ENCODE results near the gene TBL2.
"Not testable (repeated sequence)": the region's sequence is repeated elsewhere in the genome, so short reads cannot be mapped to it uniquely, and the experiment has no call there.

Gene TBL2

DNA sequence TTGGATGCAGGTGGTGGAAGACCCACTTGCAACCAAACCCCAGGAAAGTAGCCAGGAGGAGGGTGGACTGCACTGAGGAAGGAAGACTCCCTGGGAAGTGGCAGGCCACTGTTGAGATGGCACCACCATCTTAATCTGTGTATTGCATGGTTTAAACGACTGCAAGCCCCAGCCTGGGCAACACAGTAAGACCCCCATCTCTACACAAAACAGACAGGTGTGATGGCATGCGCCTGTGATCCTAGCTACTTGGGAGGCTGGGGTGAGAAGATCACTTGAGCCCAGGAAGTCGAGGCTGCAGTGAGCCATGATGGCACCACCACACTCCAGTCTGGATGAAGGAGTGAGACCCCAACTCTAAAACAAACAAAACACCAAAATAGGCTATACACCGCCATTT, 11.2 kb downstream of the TBL2 start:
- Histone ChIP-seq H3K36me3 (ENCODE audit: insufficient read depth, low read length) (peaks cover 32% of the 10 kb centered on the region), H3K27me3 (ENCODE audit: insufficient read depth, low read length) (peaks cover 3% of the 10 kb centered on the region; the same call in 1 of the 2 replicates), H3K4me1 (ENCODE audit: insufficient read depth, low read length) (no peaks in the 10 kb centered on the region), H3K27ac (ENCODE audit: low read depth, low read length) (no peak overlapping the region), H3K9me3 (ENCODE audit: insufficient read depth, low read depth, low read length) (no peaks in the 10 kb centered on the region), H3K9ac (ENCODE audit: low read depth, low read length) (no peak overlapping the region), H3K4me3 (ENCODE audit: low read length) (no peak overlapping the region)
- WGBS, result 86% methylated on average over 3 of the region's 4 CpGs

- not testable (repeated sequence) for H3K27me3 ChIP-seq (ENCODE audit: insufficient read depth, low read length); H3K4me1 ChIP-seq (ENCODE audit: insufficient read depth, low read length); H3K9ac ChIP-seq (ENCODE audit: low read depth, low read length); H3K4me3 ChIP-seq (ENCODE audit: low read length); H3K27ac ChIP-seq (ENCODE audit: low read depth, low read length); H3K9me3 ChIP-seq (ENCODE audit: insufficient read depth, low read depth, low read length)
- H3K36me3 ChIP-seq (ENCODE audit: insufficient read depth, low read length), result peaks cover 25% of the 10 kb centered on the region
Observed at GRCh38 chr7:73566431-73566830, 11.9 kb downstream of the TBL2 start.

DNA sequence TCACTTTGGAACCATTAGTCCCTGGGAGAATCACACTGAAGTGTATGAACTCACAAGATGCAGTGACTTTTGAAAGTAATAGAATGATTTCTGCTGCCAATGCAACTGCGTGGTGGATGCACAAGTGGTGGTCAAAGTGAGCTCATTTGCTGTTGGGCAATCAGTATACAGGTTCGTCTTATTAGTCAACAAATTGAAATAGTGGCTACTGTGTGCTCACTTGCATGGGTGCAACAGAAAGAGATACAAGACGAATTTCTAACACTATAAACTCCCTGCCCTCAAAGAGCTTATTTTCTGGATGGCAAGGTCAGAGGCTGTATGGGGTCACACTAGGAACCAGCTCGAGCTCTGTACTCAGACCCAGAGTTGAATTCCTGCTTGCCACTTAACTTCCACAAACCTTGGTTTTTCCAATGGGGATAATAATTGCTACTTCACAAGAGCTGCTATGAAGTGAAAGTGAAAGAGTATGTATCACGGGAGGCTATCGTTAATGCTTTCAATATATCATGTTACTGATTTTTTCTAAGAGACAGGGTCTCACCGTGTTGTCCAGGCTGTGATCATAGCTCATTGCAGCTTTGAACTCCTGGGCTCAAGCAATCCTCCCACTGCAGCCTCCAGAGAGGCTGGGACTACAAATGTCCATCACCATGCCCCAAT, 12.6 kb downstream of the TBL2 start:
- WGBS, result 80% methylated on average over 7 of the region's 7 CpGs
- Histone ChIP-seq H3K27me3 (ENCODE audit: insufficient read depth, low read length) (peaks cover 3% of the 10 kb centered on the region; the same call in 1 of the 2 replicates), H3K9ac (ENCODE audit: low read depth, low read length) (no peak overlapping the region), H3K27ac (ENCODE audit: low read depth, low read length) (no peak overlapping the region), H3K4me1 (ENCODE audit: insufficient read depth, low read length) (no peaks in the 10 kb centered on the region), H3K36me3 (ENCODE audit: insufficient read depth, low read length) (peaks cover 19% of the 10 kb centered on the region), H3K4me3 (ENCODE audit: low read length) (no peak overlapping the region), H3K9me3 (ENCODE audit: insufficient read depth, low read depth, low read length) (no peaks in the 10 kb centered on the region)

GRCh38 chr7:73560109-73560835, 18.1 kb downstream of the TBL2 start:
- no peaks in the 10 kb centered on the region for H3K4me1 ChIP-seq (ENCODE audit: insufficient read depth, low read length)
- no peak overlapping the region for H3K9ac ChIP-seq (ENCODE audit: low read depth, low read length)
- peaks cover 8% of the 10 kb centered on the region for H3K27me3 ChIP-seq (ENCODE audit: insufficient read depth, low read length)
- no peak overlapping the region for H3K4me3 ChIP-seq (ENCODE audit: low read length)
- 79% methylated on average over 11 of the region's 11 CpGs for WGBS
- H3K36me3 ChIP-seq (ENCODE audit: insufficient read depth, low read length), result no peaks in the 10 kb centered on the region
- H3K9me3 ChIP-seq (ENCODE audit: insufficient read depth, low read depth, low read length), result no peaks in the 10 kb centered on the region
- H3K27ac ChIP-seq (ENCODE audit: low read depth, low read length), result no peak overlapping the region

DNA sequence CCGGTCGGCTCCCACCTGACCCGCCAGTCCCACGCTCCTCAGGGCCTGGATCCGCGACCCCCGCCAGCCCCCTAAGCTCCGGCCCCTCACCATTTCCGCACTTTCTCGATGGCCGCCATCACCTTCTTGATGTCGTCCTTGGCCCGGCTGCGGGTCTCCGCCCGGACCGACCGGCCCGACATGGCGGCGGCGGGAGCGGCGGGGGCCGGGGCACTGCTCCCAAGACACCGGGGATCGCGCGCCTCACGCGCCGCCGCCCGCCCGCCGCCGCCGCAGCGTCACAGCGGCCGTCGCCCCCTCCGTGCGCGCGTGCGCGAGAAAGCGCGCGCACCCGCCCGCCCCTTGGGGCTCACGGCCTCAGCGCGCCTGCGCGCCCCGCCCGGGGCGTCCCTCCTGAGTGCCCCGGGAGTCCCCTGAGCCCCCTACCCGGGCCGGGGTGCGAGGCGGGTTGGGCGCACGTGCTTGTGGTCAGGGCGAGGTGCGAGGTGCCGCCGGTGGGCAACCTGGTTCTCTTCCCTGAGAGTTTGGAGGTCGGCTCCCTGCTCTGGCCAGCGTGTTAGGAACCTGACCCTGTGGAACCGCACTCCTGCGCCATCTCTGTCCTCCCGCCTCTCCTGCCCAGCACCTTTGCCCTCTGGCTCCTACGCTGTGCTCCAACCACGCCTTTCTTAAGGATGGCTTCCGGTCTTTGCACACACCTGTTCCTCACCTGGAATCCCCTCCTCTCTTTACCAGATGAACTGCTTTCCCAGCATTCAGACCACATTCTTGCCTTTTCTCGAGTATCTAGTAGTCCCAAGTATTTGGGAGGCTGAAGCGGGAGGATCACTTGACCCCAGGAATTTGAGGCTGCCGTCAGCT, 20.8 kb downstream of the TBL2 start, which contains the start of gene BCL7B:
TSS of gene BCL7B (minus strand) at position 294 of the 861 bp plus-strand sequence. CDS start at position 182, 112 bp downstream.
- Histone ChIP-seq H3K27me3 (ENCODE audit: insufficient read depth, low read length) (peaks cover 8% of the 10 kb centered on the region), H3K27ac (ENCODE audit: low read depth, low read length) (peak within 1 kb of the TSS; percentile 100), H3K9me3 (ENCODE audit: insufficient read depth, low read depth, low read length) (no peaks in the 10 kb centered on the region), H3K4me1 (ENCODE audit: insufficient read depth, low read length) (no peaks in the 10 kb centered on the region), H3K4me3 (ENCODE audit: low read length) (peak within 1 kb of the TSS; percentile 75), H3K9ac (ENCODE audit: low read depth, low read length) (peak within 1 kb of the TSS; percentile 99), H3K36me3 (ENCODE audit: insufficient read depth, low read length) (peaks cover 9% of the 10 kb centered on the region)
- 5% methylated on average over 83 of the region's 83 CpGs for WGBS

DNA sequence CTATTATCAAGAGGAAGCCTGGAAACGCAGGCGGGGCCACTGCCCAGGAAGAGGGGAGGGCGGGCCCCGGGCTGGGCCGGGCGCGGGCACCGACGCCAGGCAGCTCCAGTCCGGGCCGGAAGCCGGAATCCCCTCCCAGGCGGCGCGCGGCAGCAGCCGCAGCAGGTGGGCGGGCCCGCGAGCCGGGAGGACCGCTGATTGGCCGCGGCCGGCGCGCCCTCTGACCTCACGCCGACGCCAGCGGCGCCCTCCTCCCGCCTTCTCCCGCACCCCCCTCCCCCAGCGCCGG, 21.3 kb downstream of the TBL2 start:
- H3K36me3 ChIP-seq (ENCODE audit: insufficient read depth, low read length), result peaks cover 15% of the 10 kb centered on the region
- WGBS, result under 1% methylated on average over 36 of the region's 36 CpGs
- H3K9me3 ChIP-seq (ENCODE audit: insufficient read depth, low read depth, low read length), result no peaks in the 10 kb centered on the region
- peak overlapping the region; percentile 99 for H3K9ac ChIP-seq (ENCODE audit: low read depth, low read length)
- peak overlapping the region; percentile 100 for H3K27ac ChIP-seq (ENCODE audit: low read depth, low read length)
- peak overlapping the region; percentile 75 for H3K4me3 ChIP-seq (ENCODE audit: low read length)
- H3K4me1 ChIP-seq (ENCODE audit: insufficient read depth, low read length), result no peaks in the 10 kb centered on the region
- H3K27me3 ChIP-seq (ENCODE audit: insufficient read depth, low read length), result peaks cover 8% of the 10 kb centered on the region

- Histone ChIP-seq H3K27me3 (ENCODE audit: insufficient read depth, low read length) (peaks cover 8% of the 10 kb centered on the region), H3K9ac (ENCODE audit: low read depth, low read length) (peak overlapping the region; percentile 64), H3K27ac (ENCODE audit: low read depth, low read length) (peak overlapping the region; percentile 100; the same call in 1 of the 2 replicates), H3K4me3 (ENCODE audit: low read length) (peak overlapping the region; percentile 75), H3K4me1 (ENCODE audit: insufficient read depth, low read length) (no peaks in the 10 kb centered on the region), H3K9me3 (ENCODE audit: insufficient read depth, low read depth, low read length) (no peaks in the 10 kb centered on the region), H3K36me3 (ENCODE audit: insufficient read depth, low read length) (peaks cover 19% of the 10 kb centered on the region)
- 44% methylated on average over 28 of the region's 28 CpGs for WGBS
Observed at GRCh38 chr7:73556208-73557107, 21.9 kb downstream of the TBL2 start.

DNA sequence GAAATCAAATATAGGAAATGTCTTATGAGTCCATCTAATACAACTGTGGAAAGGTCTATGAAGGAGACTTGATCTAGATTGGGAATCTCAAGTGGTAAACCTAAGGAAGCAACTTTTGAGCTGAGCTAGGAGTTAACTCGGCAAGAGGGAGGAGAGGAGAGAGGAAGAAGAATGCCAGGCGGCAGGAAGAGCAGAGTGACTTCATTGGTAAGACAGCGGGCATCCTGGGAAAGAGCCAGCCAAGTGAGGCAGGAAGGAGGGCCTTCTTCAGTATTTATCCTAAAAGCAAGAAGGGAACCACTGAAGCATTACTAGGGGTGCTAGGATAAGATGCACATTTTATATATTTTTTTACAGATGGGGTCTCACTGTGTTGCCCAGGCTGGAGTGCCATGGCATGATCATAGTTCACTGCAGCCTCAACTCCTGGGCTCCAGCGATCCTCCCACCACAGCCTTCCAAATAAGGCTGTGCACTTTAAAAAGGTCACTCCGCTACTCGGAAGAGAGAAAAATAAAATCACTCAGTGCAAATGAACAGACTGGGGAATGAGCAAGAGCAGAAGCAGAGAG, 22.9 kb downstream of the TBL2 start:
- Histone ChIP-seq H3K4me1 (ENCODE audit: insufficient read depth, low read length) (no peaks in the 10 kb centered on the region), H3K9me3 (ENCODE audit: insufficient read depth, low read depth, low read length) (no peaks in the 10 kb centered on the region), H3K27me3 (ENCODE audit: insufficient read depth, low read length) (peaks cover 8% of the 10 kb centered on the region), H3K27ac (ENCODE audit: low read depth, low read length) (no peak overlapping the region), H3K4me3 (ENCODE audit: low read length) (no peak overlapping the region), H3K9ac (ENCODE audit: low read depth, low read length) (no peak overlapping the region), H3K36me3 (ENCODE audit: insufficient read depth, low read length) (peaks cover 27% of the 10 kb centered on the region)
- 95% methylated on average over 6 of the region's 6 CpGs for whole genome bisulfite sequencing

DNA sequence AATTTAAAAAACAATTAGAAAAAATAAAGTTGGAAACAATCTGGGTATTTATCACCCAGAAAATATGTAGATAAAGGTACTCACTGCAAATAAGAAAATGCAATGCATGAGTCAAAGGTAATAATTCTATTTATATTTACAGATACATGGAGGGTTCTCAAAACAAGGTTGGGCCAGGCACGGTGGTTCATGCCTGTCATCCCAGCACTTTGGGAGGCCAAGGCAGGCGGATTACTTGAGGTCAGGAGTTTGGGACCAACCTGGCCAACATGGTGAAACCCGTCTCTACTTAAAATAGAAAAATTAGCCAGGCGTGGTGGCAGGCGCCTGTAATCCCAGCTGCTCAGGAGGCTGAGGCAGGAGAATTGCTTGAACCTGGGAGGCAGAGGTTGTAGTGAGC, 28.3 kb downstream of the TBL2 start:
- not testable (repeated sequence) for H3K27me3 ChIP-seq (ENCODE audit: insufficient read depth, low read length); H3K9ac ChIP-seq (ENCODE audit: low read depth, low read length); H3K27ac ChIP-seq (ENCODE audit: low read depth, low read length); H3K4me1 ChIP-seq (ENCODE audit: insufficient read depth, low read length); H3K9me3 ChIP-seq (ENCODE audit: insufficient read depth, low read depth, low read length); H3K4me3 ChIP-seq (ENCODE audit: low read length)
- H3K36me3 ChIP-seq (ENCODE audit: insufficient read depth, low read length), result peaks cover 49% of the 10 kb centered on the region
- WGBS, result over 99% methylated on average over 5 of the region's 5 CpGs

- Histone ChIP-seq H3K4me1 (ENCODE audit: insufficient read depth, low read length) (no peaks in the 10 kb centered on the region), H3K36me3 (ENCODE audit: insufficient read depth, low read length) (peaks cover 46% of the 10 kb centered on the region), H3K9me3 (ENCODE audit: insufficient read depth, low read depth, low read length) (no peaks in the 10 kb centered on the region), H3K9ac (ENCODE audit: low read depth, low read length) (no peak overlapping the region), H3K27ac (ENCODE audit: low read depth, low read length) (no peak overlapping the region), H3K4me3 (ENCODE audit: low read length) (no peak overlapping the region), H3K27me3 (ENCODE audit: insufficient read depth, low read length) (no peaks in the 10 kb centered on the region)
- WGBS, result 92% methylated on average over 4 of the region's 4 CpGs
Observed at GRCh38 chr7:73549176-73549575, 29.2 kb downstream of the TBL2 start.
